Nephron progenitor cell (in vitro differentiated cells): ENCODE results near the gene TMEM258.

Experiments used
- DNase-seq: peaks from one replicate; pipeline ENCODE4 v3.0.0; 2021
- H3K27ac Mint-ChIP-seq: 2 replicates; pipeline ENCODE4 v1.8.0; 2021; ENCODE audit warnings: mild to moderate bottlenecking, moderate library complexity, mixed read lengths
- H3K27me3 Mint-ChIP-seq: 2 replicates; pipeline ENCODE4 v1.8.0; 2021; ENCODE audit warnings: mild to moderate bottlenecking, low read depth, mixed read lengths; ENCODE audit not compliant: poor library complexity
- H3K36me3 Mint-ChIP-seq: 2 replicates; pipeline ENCODE4 v1.8.0; 2021; ENCODE audit warnings: low read depth, mixed read lengths
- H3K4me1 Mint-ChIP-seq: 2 replicates; pipeline ENCODE4 v1.8.0; 2021; ENCODE audit warnings: mixed read lengths
- H3K4me3 Mint-ChIP-seq: 2 replicates; pipeline ENCODE4 v1.8.0; 2021; ENCODE audit warnings: mild to moderate bottlenecking, moderate library complexity, mixed read lengths
- H3K9me3 Mint-ChIP-seq: 2 replicates; pipeline ENCODE4 v1.8.0; 2021; ENCODE audit warnings: mild to moderate bottlenecking, moderate library complexity, mixed read lengths
- TF ChIP-seq, protein P1 (sequence below): fragments of 200-600 bp; sonication (generic); IDR thresholded peaks from 2 replicates; pipeline ENCODE4 v1.5.0; 2021; ENCODE audit warnings: antibody characterized with exemption

The TMEM258 gene

GRCh38 chr11:61832754-61833153 is 40.4 kb upstream of the TMEM258 start:
- H3K4me3 Mint-ChIP-seq: peak overlapping the region; percentile 58
- peaks cover 73% of the 10 kb centered on the region for H3K4me1 Mint-ChIP-seq
- H3K36me3 Mint-ChIP-seq: peaks cover 44% of the 10 kb centered on the region
- H3K9me3 Mint-ChIP-seq: no peaks in the 10 kb centered on the region
- TF ChIP-seq, protein P1, sequence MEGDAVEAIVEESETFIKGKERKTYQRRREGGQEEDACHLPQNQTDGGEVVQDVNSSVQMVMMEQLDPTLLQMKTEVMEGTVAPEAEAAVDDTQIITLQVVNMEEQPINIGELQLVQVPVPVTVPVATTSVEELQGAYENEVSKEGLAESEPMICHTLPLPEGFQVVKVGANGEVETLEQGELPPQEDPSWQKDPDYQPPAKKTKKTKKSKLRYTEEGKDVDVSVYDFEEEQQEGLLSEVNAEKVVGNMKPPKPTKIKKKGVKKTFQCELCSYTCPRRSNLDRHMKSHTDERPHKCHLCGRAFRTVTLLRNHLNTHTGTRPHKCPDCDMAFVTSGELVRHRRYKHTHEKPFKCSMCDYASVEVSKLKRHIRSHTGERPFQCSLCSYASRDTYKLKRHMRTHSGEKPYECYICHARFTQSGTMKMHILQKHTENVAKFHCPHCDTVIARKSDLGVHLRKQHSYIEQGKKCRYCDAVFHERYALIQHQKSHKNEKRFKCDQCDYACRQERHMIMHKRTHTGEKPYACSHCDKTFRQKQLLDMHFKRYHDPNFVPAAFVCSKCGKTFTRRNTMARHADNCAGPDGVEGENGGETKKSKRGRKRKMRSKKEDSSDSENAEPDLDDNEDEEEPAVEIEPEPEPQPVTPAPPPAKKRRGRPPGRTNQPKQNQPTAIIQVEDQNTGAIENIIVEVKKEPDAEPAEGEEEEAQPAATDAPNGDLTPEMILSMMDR: no peak
- no peaks in the 10 kb centered on the region for H3K27me3 Mint-ChIP-seq
- peak overlapping the region; percentile 97 for H3K27ac Mint-ChIP-seq
- no peak for DNase-seq

DNA sequence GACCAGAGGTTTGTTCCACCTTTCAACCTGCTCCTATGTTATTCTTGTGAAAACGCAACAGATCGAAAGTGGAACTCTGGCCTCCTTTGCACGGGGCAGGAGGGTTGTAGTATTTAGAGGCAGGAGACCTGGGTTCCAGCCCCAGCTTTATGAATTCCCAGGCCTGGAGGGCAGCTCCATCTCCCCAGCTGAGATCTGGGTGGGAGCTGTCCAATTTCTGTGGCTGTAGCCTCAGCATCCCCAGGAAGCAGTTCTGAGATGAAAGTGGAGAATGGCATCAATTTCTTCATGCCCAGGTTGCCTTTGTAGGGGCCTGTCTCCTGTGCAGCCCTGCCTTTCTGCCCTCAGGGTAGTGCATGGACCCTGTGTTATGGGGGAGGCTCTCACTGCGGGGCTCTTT is 39.8 kb upstream of the TMEM258 start:
- Mint-ChIP-seq H3K36me3 (peaks cover 42% of the 10 kb centered on the region), H3K27ac (no peak overlapping the region), H3K9me3 (no peaks in the 10 kb centered on the region), H3K4me3 (peak overlapping the region; percentile 95), H3K27me3 (no peaks in the 10 kb centered on the region), H3K4me1 (peaks cover 76% of the 10 kb centered on the region)
- DNase-seq: no peak
- TF ChIP-seq, protein P1: no peak

DNA sequence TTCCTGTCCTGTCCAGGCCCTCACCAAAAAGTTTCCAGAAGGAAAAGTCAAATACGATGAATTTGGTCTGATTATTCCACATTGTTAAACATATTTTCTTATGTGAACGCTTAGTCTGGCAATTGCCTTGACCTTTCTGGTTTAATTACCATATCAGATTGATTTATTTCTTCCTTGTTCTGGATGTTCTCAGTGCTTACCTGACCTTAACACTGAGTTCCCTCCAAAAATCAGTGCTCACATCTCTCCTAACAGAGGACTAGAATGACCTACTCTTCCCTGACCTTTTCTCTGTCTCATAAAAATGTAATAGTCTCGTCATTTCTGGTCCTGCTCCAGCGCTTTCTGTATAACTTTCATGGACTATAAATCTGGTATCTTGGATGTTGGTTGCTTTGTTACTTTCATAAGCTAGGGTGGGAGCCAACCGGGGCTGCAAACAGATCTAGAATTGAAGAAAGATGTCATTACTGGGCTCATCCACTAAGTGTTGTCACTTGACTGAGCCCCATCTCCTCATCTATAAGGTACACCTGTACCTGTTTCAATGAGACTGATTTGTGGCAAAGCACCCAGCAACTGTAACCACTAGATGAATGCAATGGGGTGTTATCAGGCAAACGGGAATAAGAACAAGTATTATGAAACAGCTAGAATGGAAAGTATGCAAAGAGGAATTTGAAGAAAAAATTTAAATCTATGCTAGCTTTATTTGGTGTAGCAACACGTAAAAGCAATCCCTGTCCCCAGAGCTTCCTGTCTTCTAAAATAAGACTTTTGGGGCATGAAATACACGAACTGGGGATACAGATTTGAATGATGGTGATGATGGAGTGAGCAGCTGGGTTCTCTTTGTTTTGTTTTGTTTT is 38.1 kb upstream of the TMEM258 start:
- peak overlapping the region; percentile 33 for H3K27ac Mint-ChIP-seq
- no peaks in the 10 kb centered on the region for H3K9me3 Mint-ChIP-seq
- peaks cover 40% of the 10 kb centered on the region for H3K36me3 Mint-ChIP-seq
- peak overlapping the region; percentile 95 for H3K4me3 Mint-ChIP-seq
- DNase-seq: no peak
- TF ChIP-seq, protein P1: no peak
- no peaks in the 10 kb centered on the region for H3K27me3 Mint-ChIP-seq
- H3K4me1 Mint-ChIP-seq: peaks cover 81% of the 10 kb centered on the region

- Mint-ChIP-seq H3K36me3 (peaks cover 39% of the 10 kb centered on the region), H3K4me3 (peak overlapping the region; percentile 95), H3K27me3 (no peaks in the 10 kb centered on the region), H3K9me3 (no peaks in the 10 kb centered on the region), H3K27ac (peak overlapping the region; percentile 95), H3K4me1 (peaks cover 74% of the 10 kb centered on the region)
- TF ChIP-seq, protein P1: no peak
- no peak for DNase-seq
Measured at GRCh38 chr11:61829806-61830205, 37.4 kb upstream of the TMEM258 start.

GRCh38 chr11:61828629-61829407 is 36.4 kb upstream of the TMEM258 start:
- H3K27me3 Mint-ChIP-seq: no peaks in the 10 kb centered on the region
- peak overlapping the region; percentile 95 for H3K4me3 Mint-ChIP-seq
- H3K4me1 Mint-ChIP-seq: peaks cover 64% of the 10 kb centered on the region
- TF ChIP-seq, protein P1: peak; percentile 32
- H3K36me3 Mint-ChIP-seq: peaks cover 41% of the 10 kb centered on the region
- H3K27ac Mint-ChIP-seq: peak overlapping the region; percentile 97
- DNase-seq: peak; percentile 63
- no peaks in the 10 kb centered on the region for H3K9me3 Mint-ChIP-seq
